ENCODE results near the gene CD177.
"Not testable (repeated sequence)": the region's sequence is repeated elsewhere in the genome, so short reads cannot be mapped to it uniquely, and the experiment has no call there.

The CD177 gene, protein sequence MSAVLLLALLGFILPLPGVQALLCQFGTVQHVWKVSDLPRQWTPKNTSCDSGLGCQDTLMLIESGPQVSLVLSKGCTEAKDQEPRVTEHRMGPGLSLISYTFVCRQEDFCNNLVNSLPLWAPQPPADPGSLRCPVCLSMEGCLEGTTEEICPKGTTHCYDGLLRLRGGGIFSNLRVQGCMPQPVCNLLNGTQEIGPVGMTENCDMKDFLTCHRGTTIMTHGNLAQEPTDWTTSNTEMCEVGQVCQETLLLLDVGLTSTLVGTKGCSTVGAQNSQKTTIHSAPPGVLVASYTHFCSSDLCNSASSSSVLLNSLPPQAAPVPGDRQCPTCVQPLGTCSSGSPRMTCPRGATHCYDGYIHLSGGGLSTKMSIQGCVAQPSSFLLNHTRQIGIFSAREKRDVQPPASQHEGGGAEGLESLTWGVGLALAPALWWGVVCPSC

GRCh38 chr19:43353606-43354304 is at the start of gene CD177:
Gene CD177 (plus strand): TSS chr19:43353686. CDS start chr19:43353715, 29 bp downstream.
- DNase-seq = no peak

DNA sequence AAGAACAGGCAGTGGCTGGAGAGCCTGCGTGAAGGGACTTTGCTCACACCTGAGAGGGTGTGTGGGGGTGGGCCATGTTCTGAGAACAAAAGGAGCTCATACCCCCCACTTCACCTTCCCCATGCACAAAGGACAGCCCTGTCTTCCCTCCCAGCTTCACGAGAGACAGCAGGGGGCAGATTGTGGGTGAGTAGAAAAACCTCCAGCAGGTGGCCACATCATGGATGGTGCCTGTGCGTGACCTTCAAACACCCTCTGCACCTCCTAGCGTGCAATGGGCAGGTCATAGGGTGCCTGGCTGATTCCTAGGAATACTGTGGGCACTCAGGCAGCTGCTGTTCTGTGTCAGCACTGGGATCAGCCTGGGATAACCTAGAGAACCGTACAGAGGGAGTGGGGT is 47.8 kb upstream of the CD177 start:
- DNase-seq = no peak

DNA sequence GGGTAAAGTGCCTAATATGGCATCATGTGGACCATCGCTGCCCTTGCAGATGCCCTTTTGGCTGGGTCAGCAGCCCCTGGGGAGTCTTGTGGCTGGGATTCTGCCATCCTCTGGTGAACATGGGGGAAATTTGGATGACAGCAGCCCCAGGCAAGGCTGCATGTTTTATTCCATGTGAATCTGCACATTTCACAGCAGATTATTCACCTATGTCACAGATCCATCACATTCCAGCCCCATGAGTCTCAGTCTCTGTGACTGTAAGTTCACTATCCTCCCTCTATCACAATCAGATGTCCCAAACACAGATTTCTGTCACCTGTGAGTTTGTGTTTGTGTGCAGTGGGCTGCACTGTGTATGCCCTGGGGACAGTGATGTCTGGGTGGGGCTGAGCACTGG is 47.4 kb upstream of the CD177 start:
- DNase-seq = no peak

DNA sequence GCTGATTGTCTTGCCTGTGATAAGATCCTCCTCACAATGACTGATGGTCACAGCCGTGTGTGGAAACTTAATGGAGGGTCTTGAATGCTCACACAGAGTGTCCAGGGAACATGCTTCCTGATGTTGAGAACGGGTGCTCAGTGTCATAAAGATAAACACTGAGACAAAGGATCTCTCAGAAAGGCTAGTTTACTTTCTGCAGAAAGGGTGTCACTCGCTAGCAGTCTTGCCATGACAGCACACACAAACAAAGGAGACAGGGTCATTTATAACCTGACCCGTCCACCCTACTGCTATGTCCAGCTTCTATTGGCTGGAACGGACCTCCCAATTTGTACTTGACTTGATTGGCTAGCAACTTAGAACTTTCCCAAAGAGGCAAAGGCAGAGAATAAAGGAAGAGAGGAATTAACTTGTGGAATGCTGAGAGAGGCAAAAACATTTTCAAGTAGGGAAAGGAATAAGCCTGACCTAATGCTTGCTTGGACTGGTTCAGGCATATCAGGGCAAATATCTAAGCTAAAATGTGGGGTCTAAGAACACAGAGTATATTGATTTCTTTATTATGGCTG is 45.2 kb upstream of the CD177 start:
- DNase-seq = no peak

DNA sequence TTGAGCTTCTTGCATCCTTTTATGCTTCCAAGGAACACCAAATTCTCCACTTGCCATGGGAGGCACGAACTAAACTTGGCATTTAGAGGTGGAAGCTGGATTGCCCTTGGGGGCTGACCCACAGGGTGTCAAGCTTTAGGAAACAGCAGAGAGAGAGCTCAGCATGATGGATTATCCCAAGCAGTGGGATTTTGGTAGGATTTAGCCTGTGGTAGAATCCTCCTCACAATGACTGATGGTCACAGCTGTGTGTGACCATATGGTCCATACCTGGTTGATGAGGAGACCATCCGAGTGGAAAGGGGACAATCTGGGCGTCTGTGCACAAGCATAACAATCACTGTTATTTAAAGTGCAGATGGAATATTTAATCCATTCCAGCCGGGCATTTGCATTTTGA is 44.0 kb upstream of the CD177 start:
- no peak for DNase-seq

- DNase-seq = no peak
Observed at GRCh38 chr19:43310221-43310620, 43.3 kb upstream of the CD177 start.

DNA sequence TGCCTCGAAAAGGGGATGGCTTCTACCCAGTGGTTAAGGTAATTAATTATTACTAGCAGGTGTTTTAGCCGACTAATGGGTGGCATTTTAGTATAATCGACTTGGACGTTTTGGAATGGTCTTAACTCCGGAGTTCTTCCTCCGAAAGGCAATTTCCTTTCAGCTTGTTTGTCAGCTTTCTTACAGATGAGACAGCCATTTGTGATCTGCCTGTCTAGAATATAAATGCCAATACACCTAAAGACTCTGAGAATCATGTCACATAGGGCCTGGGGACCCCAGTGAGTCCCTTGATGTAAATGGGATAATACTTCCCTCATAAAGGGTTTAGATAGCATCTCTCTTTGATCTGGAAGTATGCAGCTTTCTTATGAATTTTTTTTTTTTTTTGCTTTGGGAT is 42.2 kb upstream of the CD177 start:
- DNase-seq = no peak

DNA sequence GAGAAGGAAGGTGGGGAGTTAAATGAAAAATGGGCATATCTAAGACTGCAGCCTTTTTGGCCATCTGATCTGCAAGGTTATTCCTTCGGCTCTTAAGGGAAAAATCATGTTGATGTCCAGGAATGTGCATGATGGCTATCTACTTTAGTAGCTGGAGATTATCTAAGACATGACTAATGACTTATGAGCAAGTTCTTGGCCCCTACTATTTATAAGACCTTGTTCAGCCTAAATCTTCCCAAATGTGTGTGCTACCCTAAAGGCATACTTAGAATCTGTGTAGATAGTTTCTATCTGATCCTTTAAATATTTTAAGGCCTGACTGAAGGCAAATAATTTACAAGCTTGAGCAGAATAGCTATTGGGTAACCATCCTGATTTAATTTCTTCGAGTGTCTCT is 41.8 kb upstream of the CD177 start:
- no peak for DNase-seq

DNA sequence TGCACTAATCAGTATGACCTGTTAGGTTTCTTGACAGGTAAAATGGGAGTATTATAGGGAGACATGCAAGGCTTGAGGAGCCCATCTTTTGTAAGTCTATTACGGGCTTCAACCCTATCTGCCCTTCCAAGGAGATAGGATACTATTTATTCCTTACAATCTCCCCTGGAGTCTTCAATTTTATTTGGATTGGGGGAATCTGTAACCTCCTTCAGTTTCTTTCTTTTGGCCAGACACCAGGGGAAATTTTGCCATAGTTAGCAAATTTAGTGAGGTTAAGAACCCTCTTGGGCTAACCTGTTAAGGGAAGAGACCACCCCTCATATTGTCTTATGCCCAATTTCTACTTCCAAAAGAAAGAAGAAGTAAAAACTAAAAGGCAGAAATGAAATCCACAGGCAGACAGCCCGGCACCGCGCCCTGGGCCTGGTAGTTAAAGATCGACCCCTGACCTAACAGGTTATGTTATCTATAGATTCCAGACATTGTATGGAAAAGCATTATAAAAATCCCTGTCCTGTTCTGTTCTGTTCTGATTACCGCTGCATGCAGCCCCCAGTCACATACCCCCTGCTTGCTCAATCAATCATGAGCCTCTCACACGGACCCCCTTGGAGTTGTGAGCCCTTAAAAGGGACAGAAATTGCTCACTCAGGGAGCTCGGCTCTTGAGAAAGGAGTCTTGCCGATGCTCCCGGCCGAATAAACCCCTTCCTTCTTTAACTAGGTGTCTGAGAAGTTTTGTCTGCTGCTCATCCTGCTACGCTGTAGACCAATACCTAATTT is 39.6 kb upstream of the CD177 start:
- no peak for DNase-seq

GRCh38 chr19:43315851-43316250 is 37.6 kb upstream of the CD177 start:
- DNase-seq = no peak

GRCh38 chr19:43316591-43317319 is 36.7 kb upstream of the CD177 start:
- DNase-seq = no peak

DNA sequence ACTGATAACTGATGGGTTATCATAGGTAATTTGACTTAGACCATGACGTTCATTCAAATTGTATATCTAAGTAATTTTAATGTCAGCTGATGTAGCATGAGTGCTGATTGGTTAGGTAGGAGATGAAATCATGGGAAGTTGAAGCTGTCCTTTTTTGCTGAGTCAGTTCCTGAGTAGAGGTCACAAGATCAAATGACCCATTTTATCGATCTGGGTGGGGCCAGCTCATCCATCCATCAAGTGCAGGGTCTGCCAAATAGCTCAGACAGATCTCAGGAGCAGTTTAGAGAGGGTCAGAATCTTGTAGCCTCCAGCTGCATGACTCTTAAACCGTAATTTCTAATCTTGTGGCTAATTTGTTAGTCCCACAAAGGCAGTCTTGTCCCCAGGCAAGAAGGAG is 35.3 kb upstream of the CD177 start:
- DNase-seq = no peak

- DNase-seq = no peak
Observed at GRCh38 chr19:43318796-43319314, 34.6 kb upstream of the CD177 start.

DNA sequence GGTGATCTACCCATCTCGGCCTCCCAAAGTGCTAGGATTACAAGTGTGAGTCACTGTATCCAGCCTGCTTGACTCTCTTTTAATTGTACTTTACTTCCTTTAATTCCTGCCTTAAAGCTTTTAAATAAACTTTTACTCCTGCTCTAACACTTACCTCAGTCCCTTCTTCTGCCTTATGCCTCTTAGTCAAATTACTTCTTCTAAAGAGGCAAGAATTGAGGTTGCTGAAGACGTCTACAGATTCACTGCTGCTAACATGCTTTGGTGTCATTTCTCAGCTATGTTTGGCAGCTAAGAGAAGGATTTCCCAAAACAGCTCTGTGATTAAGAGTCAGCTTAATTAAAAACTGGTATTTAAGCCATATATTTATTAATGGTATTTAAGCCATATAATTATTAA is 32.9 kb upstream of the CD177 start:
- no peak for DNase-seq

GRCh38 chr19:43326761-43327160 is 26.7 kb upstream of the CD177 start:
- not testable (repeated sequence) for DNase-seq

- not testable (repeated sequence) for DNase-seq
Observed at GRCh38 chr19:43328561-43328960, 24.9 kb upstream of the CD177 start.

GRCh38 chr19:43329049-43329448 is 24.4 kb upstream of the CD177 start:
- DNase-seq = not testable (repeated sequence)

GRCh38 chr19:43329989-43330388 is 23.5 kb upstream of the CD177 start:
- no peak for DNase-seq

DNA sequence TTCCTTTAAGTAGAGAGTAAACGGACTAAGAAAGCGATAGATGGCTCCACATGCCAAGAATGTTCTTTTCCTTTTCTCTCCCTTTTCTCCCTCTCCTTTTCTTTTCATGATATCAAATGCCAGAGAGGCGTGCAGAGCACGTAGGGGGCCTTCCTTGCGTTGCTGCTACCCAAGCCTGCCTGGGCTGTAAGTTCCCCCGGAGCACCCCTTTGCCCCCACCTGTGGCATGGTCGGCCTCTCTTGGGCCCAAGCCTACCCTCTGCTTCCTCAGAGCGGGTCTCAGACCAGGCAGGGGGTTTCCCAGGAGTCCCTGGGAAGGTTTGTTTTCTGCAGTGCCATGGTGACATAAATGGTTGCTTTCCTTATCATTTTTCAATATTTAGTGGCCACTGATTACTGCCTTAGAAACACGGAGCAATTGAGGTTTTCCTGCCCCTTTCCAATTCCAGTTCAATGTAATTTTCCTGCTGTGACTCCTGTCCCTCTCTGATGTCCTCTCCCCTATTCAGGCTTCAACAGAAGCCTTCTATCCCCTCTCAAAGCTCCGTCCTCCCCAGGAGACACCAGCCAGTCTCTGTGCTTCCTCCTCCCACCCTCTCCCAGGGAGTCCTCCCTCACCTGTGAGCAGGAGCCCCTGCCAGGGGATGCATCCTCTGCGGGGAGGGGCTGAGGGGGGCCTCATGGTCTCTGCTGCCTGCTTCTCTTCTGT is 22.6 kb upstream of the CD177 start:
- no peak for DNase-seq

GRCh38 chr19:43331435-43332010 is 22.0 kb upstream of the CD177 start:
- DNase-seq = no peak
